Superior temporal gyrus (tissue), 1 donor: Measurements from ENCODE around the gene LAMC3.
"Not testable (repeated sequence)": the region's sequence is repeated elsewhere in the genome, so short reads cannot be mapped to it uniquely, and the experiment has no call there.

ENCODE experiments used
- DNase-seq: peaks from one replicate; pipeline ENCODE4 v3.0.0-alpha.2; 2016; ENCODE audit errors: extremely low spot score

The LAMC3 gene

GRCh38 chr9:131028931-131029573, 20.1 kb downstream of the LAMC3 start:
- no peak for DNase-seq

- no peak for DNase-seq
Measured at GRCh38 chr9:131029574-131029952, 20.6 kb downstream of the LAMC3 start.

GRCh38 chr9:131030239-131031004, 21.4 kb downstream of the LAMC3 start:
- DNase-seq = no peak

- DNase-seq = no peak
Measured at GRCh38 chr9:131031005-131031641, 22.1 kb downstream of the LAMC3 start.

- DNase-seq = no peak
Measured at GRCh38 chr9:131031642-131032005, 22.6 kb downstream of the LAMC3 start.

GRCh38 chr9:131032384-131032783, 23.4 kb downstream of the LAMC3 start:
- no peak for DNase-seq

GRCh38 chr9:131033269-131034224, 24.6 kb downstream of the LAMC3 start:
- DNase-seq = no peak

- no peak for DNase-seq
Measured at GRCh38 chr9:131034268-131034667, 25.3 kb downstream of the LAMC3 start.

GRCh38 chr9:131034749-131035148, 25.8 kb downstream of the LAMC3 start:
- DNase-seq = not testable (repeated sequence)

- no peak for DNase-seq
Measured at GRCh38 chr9:131035548-131035947, 26.6 kb downstream of the LAMC3 start.

GRCh38 chr9:131036071-131036470, 27.1 kb downstream of the LAMC3 start:
- DNase-seq = no peak

- no peak for DNase-seq
Measured at GRCh38 chr9:131036529-131037334, 27.8 kb downstream of the LAMC3 start.

- DNase-seq = no peak
Measured at GRCh38 chr9:131037335-131038255, 28.6 kb downstream of the LAMC3 start.

- DNase-seq = no peak
Measured at GRCh38 chr9:131038256-131039128, 29.5 kb downstream of the LAMC3 start.

- DNase-seq = no peak
Measured at GRCh38 chr9:131039129-131039954, 30.4 kb downstream of the LAMC3 start.

- DNase-seq = no peak
Measured at GRCh38 chr9:131042666-131043065, 33.7 kb downstream of the LAMC3 start.

- DNase-seq = no peak
Measured at GRCh38 chr9:131043087-131043486, 34.1 kb downstream of the LAMC3 start.

- no peak for DNase-seq
Measured at GRCh38 chr9:131043646-131044045, 34.7 kb downstream of the LAMC3 start.
